ENCODE data around the gene DNLZ.
"Not testable (repeated sequence)": the region's sequence is repeated elsewhere in the genome, so short reads cannot be mapped to it uniquely, and the experiment has no call there.

The DNLZ gene

GRCh38 chr9:136358016-136358415 is 5.5 kb downstream of the DNLZ start:
- DNase-seq, result no peak

- no peak for DNase-seq
Observed at GRCh38 chr9:136357202-136357725, 6.3 kb downstream of the DNLZ start.

- no peak for DNase-seq
Observed at GRCh38 chr9:136355616-136356557, 7.7 kb downstream of the DNLZ start.

GRCh38 chr9:136354592-136355085 is 8.9 kb downstream of the DNLZ start:
- DNase-seq, result no peak

GRCh38 chr9:136353757-136354488 is 9.6 kb downstream of the DNLZ start:
- no peak for DNase-seq

GRCh38 chr9:136353088-136353487 is 10.5 kb downstream of the DNLZ start:
- no peak for DNase-seq

GRCh38 chr9:136352682-136353081 is 10.9 kb downstream of the DNLZ start:
- no peak for DNase-seq

GRCh38 chr9:136351868-136352267 is 11.7 kb downstream of the DNLZ start:
- not testable (repeated sequence) for DNase-seq

GRCh38 chr9:136351252-136351800 is 12.2 kb downstream of the DNLZ start:
- no peak for DNase-seq

- DNase-seq, result no peak
Observed at GRCh38 chr9:136349546-136349945, 14.0 kb downstream of the DNLZ start.

GRCh38 chr9:136348691-136349090 is 14.9 kb downstream of the DNLZ start:
- DNase-seq, result no peak

GRCh38 chr9:136347472-136348256 is 15.9 kb downstream of the DNLZ start:
- no peak for DNase-seq

GRCh38 chr9:136346927-136347465 is 16.5 kb downstream of the DNLZ start:
- no peak for DNase-seq

GRCh38 chr9:136346157-136346481 is 17.4 kb downstream of the DNLZ start:
- no peak for DNase-seq

- DNase-seq, result no peak
Observed at GRCh38 chr9:136345281-136346156, 18.0 kb downstream of the DNLZ start.

- no peak for DNase-seq
Observed at GRCh38 chr9:136344544-136345280, 18.8 kb downstream of the DNLZ start.

GRCh38 chr9:136343884-136344269 is 19.7 kb downstream of the DNLZ start:
- DNase-seq, result no peak

- no peak for DNase-seq
Observed at GRCh38 chr9:136343121-136343883, 20.2 kb downstream of the DNLZ start.
